ENCODE results near the gene ATP6V1F.

The ATP6V1F gene

GRCh38 chr7:128833946-128834325, 28.7 kb upstream of the ATP6V1F start:
- H3K4me1 ChIP-seq = peaks cover 16% of the 10 kb centered on the region
- H3K4me3 ChIP-seq (ENCODE audit: low read depth, low read length) = no peak overlapping the region
- DNase-seq = no peak
- peaks cover 12% of the 10 kb centered on the region; the same call in 1 of the 2 replicates for H3K36me3 ChIP-seq
- H3K9me3 ChIP-seq = no peaks in the 10 kb centered on the region
- no peaks in the 10 kb centered on the region for H3K27me3 ChIP-seq
- no peak for TF ChIP-seq CTCF (IDR thresholded peaks at IDR 0.05; ENCODE audit: low read depth, low read length)

GRCh38 chr7:128835231-128835751, 27.4 kb upstream of the ATP6V1F start:
- H3K36me3 ChIP-seq = peaks cover 17% of the 10 kb centered on the region; the same call in 1 of the 2 replicates

GRCh38 chr7:128835790-128836641, 26.6 kb upstream of the ATP6V1F start:
- Histone ChIP-seq H3K9me3 (no peaks in the 10 kb centered on the region), H3K4me1 (peaks cover 10% of the 10 kb centered on the region), H3K4me3 (ENCODE audit: low read depth, low read length) (no peak overlapping the region), H3K36me3 (peaks cover 17% of the 10 kb centered on the region; the same call in 1 of the 2 replicates), H3K27me3 (no peaks in the 10 kb centered on the region)
- no peak for TF ChIP-seq CTCF (IDR thresholded peaks at IDR 0.05; ENCODE audit: low read depth, low read length)
- no peak for DNase-seq

More at GRCh38 chr7:128835231-128835751, 27.4 kb upstream of the ATP6V1F start:
- peaks cover 10% of the 10 kb centered on the region for H3K4me1 ChIP-seq
- H3K4me3 ChIP-seq (ENCODE audit: low read depth, low read length) = no peak overlapping the region
- no peak for DNase-seq
- no peaks in the 10 kb centered on the region for H3K9me3 ChIP-seq
- H3K27me3 ChIP-seq = no peaks in the 10 kb centered on the region
- no peak for TF ChIP-seq CTCF (IDR thresholded peaks at IDR 0.05; ENCODE audit: low read depth, low read length)

GRCh38 chr7:128836729-128837348, 25.8 kb upstream of the ATP6V1F start:
- Histone ChIP-seq H3K9me3 (no peaks in the 10 kb centered on the region), H3K27me3 (no peaks in the 10 kb centered on the region), H3K36me3 (peaks cover 24% of the 10 kb centered on the region), H3K4me1 (peaks cover 16% of the 10 kb centered on the region), H3K4me3 (ENCODE audit: low read depth, low read length) (no peak overlapping the region)
- no peak for DNase-seq
- no peak for TF ChIP-seq CTCF (IDR thresholded peaks at IDR 0.05; ENCODE audit: low read depth, low read length)

GRCh38 chr7:128837521-128837921, 25.1 kb upstream of the ATP6V1F start:
- Histone ChIP-seq H3K4me1 (peaks cover 16% of the 10 kb centered on the region), H3K36me3 (peaks cover 28% of the 10 kb centered on the region), H3K9me3 (no peaks in the 10 kb centered on the region), H3K4me3 (ENCODE audit: low read depth, low read length) (no peak overlapping the region), H3K27me3 (no peaks in the 10 kb centered on the region)
- no peak for DNase-seq
- TF ChIP-seq CTCF (IDR thresholded peaks at IDR 0.05; ENCODE audit: low read depth, low read length) = no peak
